ENCODE data around the gene CRHR1.
A peak's percentile ranks its signal among the peaks of the same experiment; 100 is the strongest.

The CRHR1 gene

GRCh38 chr17:45790296-45790922 is 6.3 kb downstream of the CRHR1 start:
- no peak for DNase-seq

DNA sequence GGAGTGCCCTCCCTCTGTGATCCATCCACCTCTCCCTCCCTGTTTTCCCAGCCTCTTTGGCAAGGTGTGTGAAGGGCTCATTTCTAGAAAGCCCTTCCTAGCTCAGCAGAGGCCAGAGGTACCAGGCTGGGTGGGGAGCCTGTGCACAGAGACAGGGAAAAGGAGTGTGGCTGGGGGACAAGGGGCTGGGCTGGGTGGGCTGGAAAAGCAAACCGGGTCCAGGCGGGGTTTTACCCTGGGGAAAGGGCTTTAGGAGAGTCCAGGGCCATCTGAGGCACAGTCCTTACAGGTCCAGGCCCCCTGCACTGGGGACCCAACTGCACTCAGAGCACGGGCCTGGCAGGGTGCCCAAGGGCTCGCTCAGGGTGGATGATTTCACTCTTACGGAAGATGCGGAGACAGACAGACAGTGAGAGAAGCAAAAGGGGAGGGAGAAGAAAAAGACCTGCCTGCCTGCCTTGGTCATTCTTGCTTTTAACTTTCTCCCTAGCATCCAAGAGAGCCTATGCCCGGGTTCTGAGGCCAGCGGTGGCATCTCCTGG is 7.0 kb downstream of the CRHR1 start:
- DNase-seq = no peak

- DNase-seq = no peak
Observed at GRCh38 chr17:45791935-45792334, 7.8 kb downstream of the CRHR1 start.

DNA sequence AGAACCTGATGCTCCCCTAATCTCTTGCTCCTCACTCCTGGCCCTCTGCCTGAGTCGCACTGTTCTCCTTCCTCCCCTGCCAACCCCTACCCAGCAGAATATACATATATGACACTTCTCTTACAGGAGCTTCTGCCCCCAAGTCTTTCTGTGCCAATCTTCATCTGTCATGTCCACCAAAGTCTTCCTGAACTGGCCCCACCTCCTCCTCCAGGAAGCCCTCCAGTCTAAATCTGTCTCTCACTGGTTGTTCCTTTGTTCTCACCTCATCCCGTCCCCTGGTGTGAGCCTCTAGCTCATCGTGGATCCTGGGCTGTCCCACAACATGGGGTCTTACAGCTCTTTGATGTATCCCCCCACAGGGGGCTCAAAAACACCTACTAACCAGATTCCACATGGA is 8.3 kb downstream of the CRHR1 start:
- no peak for DNase-seq

GRCh38 chr17:45792995-45793755 is 9.1 kb downstream of the CRHR1 start:
- DNase-seq = no peak

GRCh38 chr17:45793999-45794540 is 9.9 kb downstream of the CRHR1 start:
- no peak for DNase-seq

DNA sequence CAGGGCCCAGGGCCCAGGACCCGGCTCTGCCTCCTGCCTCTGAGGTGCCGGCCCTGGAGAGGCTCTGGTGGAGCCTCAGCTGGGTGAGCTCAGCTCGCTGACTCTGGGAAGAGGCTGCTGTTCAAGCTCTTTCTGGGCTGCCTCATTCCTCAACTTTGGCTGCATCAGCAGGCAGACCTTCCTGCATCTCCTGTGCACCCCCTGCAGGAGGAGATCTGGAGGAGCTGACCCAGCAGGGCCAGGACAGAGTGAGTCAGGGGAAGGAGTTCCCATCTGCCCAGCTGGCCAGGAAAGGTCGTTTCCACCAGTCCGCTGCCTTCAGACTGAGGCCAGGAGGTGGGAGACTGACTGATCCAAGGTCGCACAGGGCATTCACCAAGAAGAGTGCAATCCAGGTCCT is 10.7 kb downstream of the CRHR1 start:
- DNase-seq = no peak

GRCh38 chr17:45800816-45801215 is 16.7 kb downstream of the CRHR1 start:
- DNase-seq = no peak

DNA sequence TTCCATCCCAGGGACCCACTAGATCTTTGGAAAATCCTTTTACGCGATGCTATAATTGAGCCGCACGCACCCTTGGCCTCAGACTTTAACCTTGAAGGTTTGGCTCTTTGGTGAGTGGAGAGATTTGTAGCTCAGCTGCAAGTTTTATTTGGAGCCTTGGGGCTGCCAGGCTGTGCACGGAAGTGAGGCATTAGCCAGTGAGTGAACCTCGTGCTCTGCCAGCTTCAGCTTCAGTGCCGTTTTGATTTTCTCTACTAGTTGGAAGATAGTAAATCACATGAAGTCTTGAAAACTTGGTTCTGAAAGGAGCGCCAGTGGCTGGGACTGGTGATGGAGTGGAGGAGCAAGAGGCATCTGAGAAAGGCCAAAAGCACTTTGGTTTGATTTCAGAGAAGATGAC is 17.3 kb downstream of the CRHR1 start:
- DNase-seq = no peak

GRCh38 chr17:45808845-45809244 is 24.7 kb downstream of the CRHR1 start:
- DNase-seq = no peak

- DNase-seq = no peak
Observed at GRCh38 chr17:45809499-45809898, 25.4 kb downstream of the CRHR1 start.

DNA sequence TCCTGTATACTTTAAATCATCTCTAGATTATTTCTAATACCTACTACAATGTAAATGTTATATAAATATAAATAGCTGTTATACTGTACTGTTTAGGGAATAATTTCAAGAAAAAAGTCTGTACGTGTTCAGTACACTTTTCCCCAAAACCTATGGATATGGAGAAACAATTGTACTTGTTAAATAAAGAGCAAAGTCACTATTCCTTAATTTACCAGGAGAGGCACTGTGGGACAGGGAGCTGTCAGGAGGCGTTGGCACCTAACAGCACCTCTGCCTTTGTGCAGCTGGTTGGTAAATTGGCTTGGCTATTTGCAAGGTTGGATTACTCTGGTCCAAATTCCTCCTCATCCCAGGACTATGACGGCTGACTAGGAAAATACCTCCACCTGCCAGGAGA is 28.0 kb downstream of the CRHR1 start:
- no peak for DNase-seq

DNA sequence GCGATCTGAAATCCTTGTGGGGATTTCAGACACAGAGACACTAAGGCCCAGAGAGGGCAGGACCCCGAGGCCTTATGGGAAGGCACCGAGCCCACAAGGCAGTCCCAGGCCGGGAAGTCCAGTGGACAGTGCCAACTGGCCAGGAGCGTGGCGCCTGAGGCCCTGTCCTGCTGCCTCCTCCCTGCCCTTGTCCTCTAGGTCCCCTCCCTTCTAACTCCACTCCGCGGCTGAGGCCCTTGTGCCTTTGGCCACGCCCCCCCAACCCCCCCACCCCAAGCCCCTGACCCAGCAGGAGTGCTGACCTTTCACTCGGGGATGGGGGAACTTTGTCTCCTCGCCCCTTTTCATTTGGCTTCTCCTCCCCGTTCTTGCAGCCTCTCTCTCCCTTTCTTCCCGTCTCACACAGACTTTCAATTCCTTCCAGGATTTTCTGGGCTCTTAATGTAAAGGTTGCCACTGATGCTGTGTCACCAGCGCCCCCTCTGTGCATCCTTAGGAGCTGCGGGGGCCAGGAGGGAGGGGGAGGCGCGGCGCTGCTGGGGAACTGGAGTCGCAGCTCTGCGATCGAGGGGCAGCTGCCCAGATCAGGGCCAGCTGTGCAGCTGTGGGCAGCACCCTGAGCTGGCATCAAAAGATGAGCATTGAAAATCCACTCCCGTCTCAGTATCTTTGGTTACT is 29.1 kb downstream of the CRHR1 start:
- DNase-seq = no peak

DNA sequence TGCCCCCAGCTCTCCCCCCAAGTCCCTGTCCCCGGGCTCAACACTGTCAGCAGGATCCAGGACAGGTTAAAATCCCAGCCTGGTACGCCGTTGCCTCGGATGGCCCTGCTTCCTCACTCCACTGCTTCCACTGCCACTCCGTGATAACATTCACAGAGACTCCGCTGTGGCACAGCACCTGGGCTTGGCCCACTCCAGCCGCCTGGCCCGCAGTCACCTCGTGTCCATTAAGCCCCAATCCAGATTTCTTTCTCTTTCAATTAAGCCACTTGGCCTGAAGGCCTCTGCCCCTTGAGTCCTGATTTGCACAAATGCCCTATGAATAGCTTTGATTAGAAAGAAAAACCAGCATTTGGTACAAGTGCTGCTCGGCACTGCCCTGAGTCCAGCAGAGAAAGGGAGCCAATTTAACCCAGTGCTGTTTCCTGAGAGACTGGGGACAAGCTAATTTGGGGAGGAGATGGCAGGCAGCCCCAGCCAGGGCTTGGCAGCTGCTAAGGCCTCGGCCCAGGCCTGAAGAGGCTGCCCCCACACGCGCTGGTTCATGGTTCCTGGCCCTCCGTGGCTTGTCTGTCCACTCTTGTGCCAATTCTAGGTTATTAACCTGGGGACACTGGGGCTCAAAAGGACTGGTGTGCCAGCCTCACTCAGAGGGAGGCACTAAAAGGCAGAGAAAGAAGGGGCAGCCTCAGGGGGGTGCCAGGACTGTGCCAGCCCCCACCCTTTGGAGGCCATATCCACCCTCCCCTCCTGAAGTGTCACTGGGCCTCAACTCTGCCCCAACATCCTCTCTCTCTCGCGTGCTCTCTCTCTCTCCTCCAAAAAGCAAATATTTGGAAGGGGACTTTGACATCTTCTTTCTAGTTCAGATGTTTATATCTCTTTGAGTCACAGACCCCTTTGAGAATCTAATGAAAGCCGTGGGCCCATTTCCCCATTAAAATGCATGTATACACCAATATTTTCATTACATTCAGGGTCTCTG is 30.8 kb downstream of the CRHR1 start:
- no peak for DNase-seq

GRCh38 chr17:45815752-45816151 is 31.6 kb downstream of the CRHR1 start:
- no peak for DNase-seq

DNA sequence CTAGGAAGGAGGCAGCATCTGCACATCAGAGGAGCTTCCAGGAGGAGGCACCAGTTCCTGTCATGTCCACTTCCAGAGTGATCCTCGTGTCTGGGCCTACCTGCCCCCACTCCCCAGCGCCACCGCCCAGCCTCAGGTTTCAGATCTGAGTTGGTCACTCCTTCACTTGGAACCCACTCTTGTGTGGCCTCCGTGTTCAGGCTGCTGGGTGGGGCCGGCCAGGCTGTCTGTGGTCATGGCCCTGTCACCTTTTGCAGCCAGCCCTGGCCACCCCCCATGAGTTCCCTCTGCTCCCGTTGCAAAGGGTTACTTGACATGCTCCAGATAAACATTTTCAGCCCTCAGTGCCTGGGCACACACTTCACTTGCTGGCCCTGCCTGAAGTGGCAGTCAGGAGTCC is 33.9 kb downstream of the CRHR1 start:
- no peak for DNase-seq

DNA sequence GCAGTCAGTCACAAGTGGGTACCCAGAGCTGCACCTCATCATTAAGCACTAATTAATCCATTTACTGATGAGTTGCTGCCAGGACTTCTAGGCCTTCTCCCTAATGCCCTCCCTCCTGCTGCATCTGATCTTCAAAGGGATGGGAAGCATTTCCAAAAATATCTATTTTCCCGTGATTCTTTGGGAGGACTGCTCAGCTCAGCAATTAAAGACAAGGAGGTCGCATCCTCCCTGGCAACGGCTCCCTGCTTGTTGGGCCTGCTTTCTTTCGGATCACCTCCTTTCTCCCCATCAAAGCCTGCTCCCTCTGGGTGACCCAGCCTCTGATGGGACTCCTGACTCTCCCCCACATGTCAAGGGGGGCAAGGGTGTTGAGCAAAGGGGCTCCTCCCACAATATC is 34.6 kb downstream of the CRHR1 start:
- DNase-seq = no peak

DNA sequence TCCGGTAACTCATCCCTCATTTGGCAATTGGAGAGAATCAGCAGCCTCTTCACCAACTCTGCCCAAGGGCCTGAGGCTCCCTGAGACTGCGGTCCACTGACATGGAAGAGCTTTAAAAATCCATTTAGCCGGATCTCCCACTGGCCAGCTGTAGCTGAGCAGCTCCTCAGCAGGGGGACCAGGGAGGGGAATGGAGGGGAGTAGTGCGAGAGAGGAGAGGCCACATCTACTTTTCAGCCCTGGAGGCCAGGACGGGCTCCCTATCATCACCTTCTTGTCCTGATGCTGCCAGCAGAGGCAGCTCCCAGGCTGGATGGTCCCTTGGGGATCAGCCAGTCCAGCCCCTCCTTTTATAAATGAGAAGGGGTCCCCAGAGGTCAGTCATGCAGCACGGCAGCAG is 35.5 kb downstream of the CRHR1 start:
- no peak for DNase-seq

GRCh38 chr17:45820052-45820780 is 36.1 kb downstream of the CRHR1 start:
- DNase-seq = no peak

- DNase-seq = no peak
Observed at GRCh38 chr17:45821147-45821546, 37.0 kb downstream of the CRHR1 start.

GRCh38 chr17:45823598-45823997 is 39.5 kb downstream of the CRHR1 start:
- peak; percentile 17 for DNase-seq

GRCh38 chr17:45824475-45824874 is 40.4 kb downstream of the CRHR1 start:
- DNase-seq = no peak
